ENCODE measurements around the gene MTHFR.
A peak's percentile ranks its signal among the peaks of the same experiment; 100 is the strongest.

MTHFR gene

GRCh38 chr1:11805422-11806306 lies at the start of gene MTHFR, which contains the start of gene CLCN6:
Gene MTHFR (minus strand): TSS chr1:11805964. CDS start chr1:11803116, 2,848 bp downstream.
Gene CLCN6 (plus strand): TSS chr1:11806191. CDS start chr1:11806263, 72 bp downstream.
- DNase-seq (ENCODE audit: low read depth in 2 of 2): peak; percentile 92 to 93

GRCh38 chr1:11855430-11855829 lies 49.7 kb upstream of the MTHFR start:
- DNase-seq (ENCODE audit: low read depth in 2 of 2): no peak

- no peak for DNase-seq (ENCODE audit: low read depth in 2 of 2)
Observed at GRCh38 chr1:11854519-11854918, 48.8 kb upstream of the MTHFR start.

- DNase-seq (ENCODE audit: low read depth in 2 of 2): no peak
Observed at GRCh38 chr1:11851180-11851579, 45.4 kb upstream of the MTHFR start.

- no peak for DNase-seq (ENCODE audit: low read depth in 2 of 2)
Observed at GRCh38 chr1:11850156-11850555, 44.4 kb upstream of the MTHFR start.

GRCh38 chr1:11848373-11848700 lies 42.6 kb upstream of the MTHFR start:
- DNase-seq (ENCODE audit: low read depth in 2 of 2): no peak

GRCh38 chr1:11847667-11848372 lies 42.1 kb upstream of the MTHFR start, which contains the start of gene NPPA:
Gene NPPA (minus strand): TSS chr1:11847783. CDS start chr1:11847684, 99 bp downstream.
- no peak for DNase-seq (ENCODE audit: low read depth in 2 of 2)

- no peak for DNase-seq (ENCODE audit: low read depth in 2 of 2)
Observed at GRCh38 chr1:11845641-11846335, 40.0 kb upstream of the MTHFR start.

- DNase-seq (ENCODE audit: low read depth in 2 of 2): no peak
Observed at GRCh38 chr1:11842154-11843041, 36.6 kb upstream of the MTHFR start.

- DNase-seq (ENCODE audit: low read depth in 2 of 2): no peak
Observed at GRCh38 chr1:11841245-11842153, 35.7 kb upstream of the MTHFR start.

- DNase-seq (ENCODE audit: low read depth in 2 of 2): no peak
Observed at GRCh38 chr1:11839727-11840705, 34.3 kb upstream of the MTHFR start.

GRCh38 chr1:11838349-11839272 lies 32.8 kb upstream of the MTHFR start:
- DNase-seq (ENCODE audit: low read depth in 2 of 2): peak; percentile 44 to 58

GRCh38 chr1:11837767-11838348 lies 32.1 kb upstream of the MTHFR start:
- no peak for DNase-seq (ENCODE audit: low read depth in 2 of 2)

- no peak for DNase-seq (ENCODE audit: low read depth in 2 of 2)
Observed at GRCh38 chr1:11836955-11837766, 31.4 kb upstream of the MTHFR start.

GRCh38 chr1:11835441-11836225 lies 29.9 kb upstream of the MTHFR start:
- DNase-seq (ENCODE audit: low read depth in 2 of 2): no peak

- no peak for DNase-seq (ENCODE audit: low read depth in 2 of 2)
Observed at GRCh38 chr1:11833900-11834299, 28.1 kb upstream of the MTHFR start.
